PC-3 (cell line): ENCODE measurements around the gene SYNE1. TPM values are rescaled to one million over a fixed set of nuclear protein-coding genes. Genes with fewer than 3 reads are reported as not detected.

Experiments used
- ATAC-seq: fragments of 200-7000 bp; cut with Tn5 transposase; 2 replicates; pipeline ENCODE4 v1.9.1; 2020; ENCODE audit warnings: mild to moderate bottlenecking, moderate library complexity
- BruUV-seq: library from RNA; stranded (reverse); fragments of 400-500 nt; replicated peaks from 2 replicates; lab custom pipeline; 2021; lab: Mats Ljungman, UMichigan
- CTCF ChIA-PET: fragments of 300-600 bp; sonication (Branson Sonifier 250); formaldehyde crosslinking; loops from one replicate; lab custom pipeline; 2022; ENCODE audit warnings: antibody characterized with exemption; lab: Charles Lee
- POLR2A ChIA-PET: fragments of 300-600 bp; sonication (Branson Sonifier 250); formaldehyde crosslinking; loops from one replicate; lab custom pipeline; 2022; ENCODE audit warnings: antibody characterized with exemption; ENCODE audit not compliant: unreplicated experiment; lab: Charles Lee
- DNase-seq: peaks from one replicate; pipeline ENCODE4 v3.0.0-alpha.2; 2015
- H2AFZ ChIP-seq: fragments of 300-600 bp; sonication (generic); 2 replicates; pipeline ENCODE4 v1.6.0; 2016; ENCODE audit warnings: antibody characterized with exemption, low read length
- H3F3A ChIP-seq: fragments of 300-600 bp; sonication (generic); one replicate; pipeline ENCODE4 v1.6.0; 2017; ENCODE audit warnings: antibody characterized with exemption, low read length, control low read depth, mild to moderate bottlenecking; ENCODE audit not compliant: unreplicated experiment
- H3K27ac ChIP-seq: fragments of 300-600 bp; sonication (generic); 2 replicates; pipeline ENCODE4 v1.5.1; 2016; ENCODE audit warnings: mild to moderate bottlenecking, low read length
- H3K27me3 ChIP-seq: fragments of 300-600 bp; sonication (generic); 2 replicates; pipeline ENCODE4 v1.6.1; 2016; ENCODE audit warnings: low read length, mixed read lengths
- H3K36me3 ChIP-seq: fragments of 300-600 bp; sonication (generic); 2 replicates; pipeline ENCODE4 v1.6.1; 2016; ENCODE audit warnings: low read depth, mixed run types, low read length, mixed read lengths
- H3K4me1 ChIP-seq: fragments of 300-600 bp; sonication (generic); 2 replicates; pipeline ENCODE4 v1.5.1; 2016; ENCODE audit warnings: low read length; ENCODE audit not compliant: insufficient read depth
- H3K4me2 ChIP-seq: fragments of 300-600 bp; sonication (generic); 2 replicates; pipeline ENCODE4 v1.6.0; 2016; ENCODE audit warnings: low read length
- H3K4me3 ChIP-seq: fragments of 300-600 bp; sonication (generic); 2 replicates; pipeline ENCODE4 v1.5.1; 2016; ENCODE audit warnings: mild to moderate bottlenecking, low read length, mixed read lengths
- H3K79me2 ChIP-seq: fragments of 300-600 bp; sonication (generic); 2 replicates; pipeline ENCODE4 v1.6.1; 2017; ENCODE audit warnings: low read length, mixed read lengths
- H3K9ac ChIP-seq: fragments of 300-600 bp; sonication (generic); 2 replicates; pipeline ENCODE4 v1.6.0; 2016; ENCODE audit warnings: mild to moderate bottlenecking, low read length
- H3K9me2 ChIP-seq: fragments of 300-600 bp; sonication (generic); replicated peaks from 2 replicates; pipeline ENCODE4 v1.6.1; 2016; ENCODE audit warnings: mixed run types, low read length, mixed read lengths
- H3K9me3 ChIP-seq: fragments of 300-600 bp; sonication (generic); 2 replicates; pipeline ENCODE4 v1.6.1; 2016; ENCODE audit warnings: low read length, mixed read lengths
- H4K20me1 ChIP-seq: fragments of 300-600 bp; sonication (generic); 2 replicates; pipeline ENCODE4 v1.6.1; 2016; ENCODE audit warnings: low read length, mixed read lengths
- EZH2 ChIP-seq: fragments of 300-600 bp; sonication (generic); IDR thresholded peaks from one replicate; pipeline ENCODE4 v1.6.1; 2017; ENCODE audit warnings: antibody characterized with exemption, mild to moderate bottlenecking, low read length; ENCODE audit not compliant: unreplicated experiment
- EZH2phosphoT487 ChIP-seq: fragments of 300-600 bp; sonication (generic); IDR thresholded peaks from 2 replicates; pipeline ENCODE4 v1.6.1; 2018; ENCODE audit warnings: mild to moderate bottlenecking, antibody characterized with exemption, low read length, borderline replicate concordance
- intact Hi-C: fragments of 100-400 bp; cut with micrococcal nuclease; formaldehyde crosslinking; loops from 2 replicates; pipeline ENCODE4 v1.9.0; 2023
- total RNA-seq: library from RNA; depleted of rRNA; stranded (reverse); fragments of >200 nt; gene quantifications from 2 replicates; pipeline ENCODE4 v1.2.3, GENCODE V29; 2014
- TF ChIP-seq, protein P1 (sequence below): fragments of 300-600 bp; sonication (generic); conservative IDR thresholded peaks from 2 replicates; pipeline ENCODE4 v1.5.1; 2017; ENCODE audit warnings: antibody characterized with exemption, low read depth, mild to moderate bottlenecking, low read length

Gene SYNE1
- total RNA-seq, 1 experiment from 2014 or later, result 16.7 TPM

DNA sequence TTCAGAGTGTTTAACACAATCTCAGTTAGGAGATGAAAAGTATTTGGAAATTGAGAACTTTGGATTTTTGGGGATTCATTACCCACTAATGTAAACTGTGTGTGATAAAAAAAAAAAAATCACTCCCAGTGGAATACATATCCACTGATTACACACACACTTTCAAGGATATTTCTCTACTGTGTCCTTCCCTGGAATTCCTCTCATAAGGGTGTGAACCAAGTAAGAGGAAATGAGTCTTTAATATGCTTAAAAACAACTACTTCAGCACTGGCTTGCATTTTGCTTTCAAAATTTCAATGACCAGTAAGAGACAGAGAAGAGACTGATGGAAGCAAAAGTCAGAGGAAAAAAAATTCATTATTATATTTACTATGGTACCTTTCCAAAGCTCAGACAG lies 36.1 kb upstream of the SYNE1 start:
- CTCF ChIA-PET, result no interaction called here
- H2AFZ ChIP-seq, result no peak overlapping the region
- H4K20me1 ChIP-seq, result no peaks in the 10 kb centered on the region
- H3K9ac ChIP-seq, result no peak overlapping the region
- no TSS peak for BruUV-seq
- intact Hi-C loops, result no loop called here
- no peaks in the 10 kb centered on the region for H3K4me1 ChIP-seq
- H3K9me3 ChIP-seq, result no peaks in the 10 kb centered on the region
- peaks cover 29% of the 10 kb centered on the region for H3K27me3 ChIP-seq
- no peaks in the 10 kb centered on the region for H3K36me3 ChIP-seq
- H3K4me3 ChIP-seq, result no peak overlapping the region
- H3K27ac ChIP-seq, result no peak overlapping the region
- no peaks in the 10 kb centered on the region for H3K9me2 ChIP-seq
- TF ChIP-seq EZH2 (no peak), EZH2phosphoT487 (no peak)
- TF ChIP-seq, protein P1, sequence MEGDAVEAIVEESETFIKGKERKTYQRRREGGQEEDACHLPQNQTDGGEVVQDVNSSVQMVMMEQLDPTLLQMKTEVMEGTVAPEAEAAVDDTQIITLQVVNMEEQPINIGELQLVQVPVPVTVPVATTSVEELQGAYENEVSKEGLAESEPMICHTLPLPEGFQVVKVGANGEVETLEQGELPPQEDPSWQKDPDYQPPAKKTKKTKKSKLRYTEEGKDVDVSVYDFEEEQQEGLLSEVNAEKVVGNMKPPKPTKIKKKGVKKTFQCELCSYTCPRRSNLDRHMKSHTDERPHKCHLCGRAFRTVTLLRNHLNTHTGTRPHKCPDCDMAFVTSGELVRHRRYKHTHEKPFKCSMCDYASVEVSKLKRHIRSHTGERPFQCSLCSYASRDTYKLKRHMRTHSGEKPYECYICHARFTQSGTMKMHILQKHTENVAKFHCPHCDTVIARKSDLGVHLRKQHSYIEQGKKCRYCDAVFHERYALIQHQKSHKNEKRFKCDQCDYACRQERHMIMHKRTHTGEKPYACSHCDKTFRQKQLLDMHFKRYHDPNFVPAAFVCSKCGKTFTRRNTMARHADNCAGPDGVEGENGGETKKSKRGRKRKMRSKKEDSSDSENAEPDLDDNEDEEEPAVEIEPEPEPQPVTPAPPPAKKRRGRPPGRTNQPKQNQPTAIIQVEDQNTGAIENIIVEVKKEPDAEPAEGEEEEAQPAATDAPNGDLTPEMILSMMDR, result no peak
- H3K4me2 ChIP-seq, result no peak overlapping the region
- POLR2A ChIA-PET, result no interaction called here
- no peak for ATAC-seq
- no peak for DNase-seq
- H3F3A ChIP-seq, result no peaks in the 10 kb centered on the region
- H3K79me2 ChIP-seq, result no peaks in the 10 kb centered on the region

DNA sequence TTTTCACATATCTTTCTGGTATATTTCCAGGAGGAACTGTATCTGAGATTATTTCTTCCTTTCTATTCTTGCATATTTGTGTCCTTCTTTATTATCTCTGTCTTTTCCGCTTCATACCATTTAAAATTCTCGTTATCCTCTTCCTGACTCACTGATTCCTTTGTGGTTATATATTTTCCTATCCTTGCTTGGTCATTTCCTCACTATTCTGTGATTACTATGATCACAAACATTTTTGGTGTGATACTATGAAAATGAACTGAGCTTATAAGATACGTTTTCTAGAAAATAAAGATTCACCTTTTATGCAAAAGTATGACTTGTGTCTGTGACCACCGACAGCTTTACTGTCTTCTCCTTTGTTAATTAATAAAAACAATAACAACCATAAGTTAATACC lies 34.0 kb upstream of the SYNE1 start:
- ChIA-PET POLR2A (interaction anchor here (0.7 kb wide), 1 partner anchor 29 kb away, joined by 3 read pairs; no protein-coding TSS in a partner anchor), CTCF (no interaction called here)
- Histone ChIP-seq H3K4me3 (no peak overlapping the region), H3K9me2 (no peaks in the 10 kb centered on the region), H3F3A (no peaks in the 10 kb centered on the region), H3K4me1 (no peaks in the 10 kb centered on the region), H3K4me2 (no peak overlapping the region), H3K79me2 (no peaks in the 10 kb centered on the region), H4K20me1 (no peaks in the 10 kb centered on the region), H2AFZ (no peak overlapping the region), H3K9ac (no peak overlapping the region), H3K27me3 (peaks cover 36% of the 10 kb centered on the region), H3K9me3 (no peaks in the 10 kb centered on the region), H3K27ac (no peak overlapping the region), H3K36me3 (no peaks in the 10 kb centered on the region)
- no TSS peak for BruUV-seq
- no peak for ATAC-seq
- intact Hi-C loops, result loop anchor here (2.0 kb wide), 2 partner anchors 118 to 186 kb away; no protein-coding TSS in a partner anchor
- no peak for DNase-seq
- TF ChIP-seq EZH2phosphoT487 (no peak), EZH2 (no peak)
- TF ChIP-seq, protein P1, result no peak

DNA sequence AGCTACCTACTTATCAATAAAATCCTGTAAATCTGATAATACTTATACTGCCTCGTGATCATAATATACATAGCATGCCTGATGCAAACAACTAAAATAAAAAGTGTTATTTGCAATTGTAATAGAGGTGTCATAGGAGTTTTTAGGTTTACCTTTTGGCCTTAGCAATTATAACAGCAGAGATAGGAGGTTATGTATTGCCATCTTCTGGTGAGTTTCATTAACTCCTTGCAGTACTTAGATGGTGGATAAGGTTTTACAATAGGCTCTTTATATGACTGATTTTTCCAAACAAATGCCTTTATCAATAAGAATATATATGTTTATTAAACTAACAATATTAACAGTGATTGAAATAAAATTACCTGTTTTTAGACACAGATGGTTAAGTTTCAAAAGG lies 32.7 kb upstream of the SYNE1 start:
- intact Hi-C loops, result loop anchor here (2.0 kb wide), 2 partner anchors 117 to 185 kb away; no protein-coding TSS in a partner anchor
- CTCF ChIA-PET, result no interaction called here
- H3K27ac ChIP-seq, result no peak overlapping the region

More for the DNA sequence above, 32.7 kb upstream of the SYNE1 start:
- Histone ChIP-seq H3K36me3 (no peaks in the 10 kb centered on the region), H3K27me3 (peaks cover 45% of the 10 kb centered on the region), H3K79me2 (no peaks in the 10 kb centered on the region), H3K4me1 (no peaks in the 10 kb centered on the region), H3K4me3 (no peak overlapping the region), H4K20me1 (no peaks in the 10 kb centered on the region), H3K4me2 (no peak overlapping the region), H3K9ac (no peak overlapping the region), H3K9me2 (no peaks in the 10 kb centered on the region), H2AFZ (no peak overlapping the region), H3K9me3 (no peaks in the 10 kb centered on the region), H3F3A (no peaks in the 10 kb centered on the region)
- ATAC-seq, result no peak
- BruUV-seq, result no TSS peak
- peak; percentile 44 for DNase-seq
- no peak for TF ChIP-seq EZH2phosphoT487
- TF ChIP-seq, protein P1, result peak; percentile 57
- POLR2A ChIA-PET, result no interaction called here
